ENCODE data around the gene TADA2A. TPM values are rescaled to one million over a fixed set of nuclear protein-coding genes. Genes with fewer than 3 reads are reported as not detected.

TADA2A gene
- total RNA-seq, 1 experiment from 2014 or later: 29.4 TPM

DNA sequence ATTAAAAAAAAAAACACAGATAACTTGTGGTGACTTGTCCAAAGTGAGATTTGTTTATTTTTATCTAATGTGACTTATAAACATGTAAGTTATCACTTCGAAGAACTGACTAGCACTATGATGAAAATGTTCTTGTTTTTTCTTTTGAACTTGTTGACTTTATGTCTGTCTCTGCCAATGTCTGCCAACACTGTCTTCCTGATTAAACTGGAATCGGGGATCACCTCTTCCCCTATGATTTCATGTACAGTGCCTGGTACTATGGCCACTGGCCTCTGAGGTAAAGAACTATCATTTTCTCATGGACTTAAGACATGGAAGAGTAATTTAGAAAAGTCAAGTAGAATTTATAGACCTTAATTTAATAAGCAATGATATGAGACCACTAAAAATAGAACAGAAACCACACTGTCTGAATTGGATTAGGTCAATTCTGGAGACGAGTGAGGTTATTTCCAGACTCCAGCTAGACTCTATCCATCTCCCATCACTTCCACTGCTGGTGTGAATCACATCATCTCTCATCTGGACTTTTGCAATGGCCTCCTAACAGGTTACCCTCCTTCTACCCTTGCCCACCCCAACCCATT is 22.0 kb upstream of the TADA2A start:
- no peaks in the 10 kb centered on the region for H3K27me3 Mint-ChIP-seq (ENCODE audit: insufficient read depth, unreplicated experiment)
- no peak overlapping the region for H3K27ac Mint-ChIP-seq (ENCODE audit: unreplicated experiment)
- ChIA-PET CTCF (interaction anchor here (2.7 kb wide), 1 partner anchor 11 kb away, joined by 21 read pairs; no protein-coding TSS in a partner anchor), POLR2A (no interaction called here)
- no TSS peak for BruUV-seq (replicated peaks)
- H3K9me3 Mint-ChIP-seq (ENCODE audit: unreplicated experiment): no peaks in the 10 kb centered on the region
- H3K36me3 Mint-ChIP-seq (ENCODE audit: insufficient read depth, unreplicated experiment): no peaks in the 10 kb centered on the region
- no peak overlapping the region for H3K4me3 ChIP-seq (ENCODE audit: low read depth, low read length)
- no peak for DNase-seq
- no peaks in the 10 kb centered on the region for H3K36me3 ChIP-seq (ENCODE audit: control insufficient read depth, insufficient read depth, low read length)
- no peaks in the 10 kb centered on the region for H3K27me3 ChIP-seq (replicated peaks; ENCODE audit: control insufficient read depth, insufficient read depth, low read length)
- no peaks in the 10 kb centered on the region for H3K9me3 ChIP-seq
- TF ChIP-seq, protein P1, sequence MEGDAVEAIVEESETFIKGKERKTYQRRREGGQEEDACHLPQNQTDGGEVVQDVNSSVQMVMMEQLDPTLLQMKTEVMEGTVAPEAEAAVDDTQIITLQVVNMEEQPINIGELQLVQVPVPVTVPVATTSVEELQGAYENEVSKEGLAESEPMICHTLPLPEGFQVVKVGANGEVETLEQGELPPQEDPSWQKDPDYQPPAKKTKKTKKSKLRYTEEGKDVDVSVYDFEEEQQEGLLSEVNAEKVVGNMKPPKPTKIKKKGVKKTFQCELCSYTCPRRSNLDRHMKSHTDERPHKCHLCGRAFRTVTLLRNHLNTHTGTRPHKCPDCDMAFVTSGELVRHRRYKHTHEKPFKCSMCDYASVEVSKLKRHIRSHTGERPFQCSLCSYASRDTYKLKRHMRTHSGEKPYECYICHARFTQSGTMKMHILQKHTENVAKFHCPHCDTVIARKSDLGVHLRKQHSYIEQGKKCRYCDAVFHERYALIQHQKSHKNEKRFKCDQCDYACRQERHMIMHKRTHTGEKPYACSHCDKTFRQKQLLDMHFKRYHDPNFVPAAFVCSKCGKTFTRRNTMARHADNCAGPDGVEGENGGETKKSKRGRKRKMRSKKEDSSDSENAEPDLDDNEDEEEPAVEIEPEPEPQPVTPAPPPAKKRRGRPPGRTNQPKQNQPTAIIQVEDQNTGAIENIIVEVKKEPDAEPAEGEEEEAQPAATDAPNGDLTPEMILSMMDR (IDR thresholded peaks at IDR 0.05; ENCODE audit: insufficient read depth in 1 of 2, low read depth in 1 of 2, low read length in 1 of 2, severe bottlenecking in 1 of 2, unreplicated experiment in 1 of 2): no peak
- intact Hi-C loops (cut with micrococcal nuclease; ENCODE audit: unreplicated experiment): no loop called here
- no peak overlapping the region for H3K4me3 Mint-ChIP-seq (ENCODE audit: unreplicated experiment)
- H3K4me1 Mint-ChIP-seq (ENCODE audit: low read depth, unreplicated experiment): peaks cover 6% of the 10 kb centered on the region
- peaks cover 5% of the 10 kb centered on the region; the same call in 1 of the 2 replicates for H3K4me1 ChIP-seq

GRCh38 chr17:37385474-37385990 is 21.2 kb upstream of the TADA2A start:
- H3K4me1 Mint-ChIP-seq (ENCODE audit: low read depth, unreplicated experiment): peaks cover 6% of the 10 kb centered on the region
- no peak for DNase-seq
- no TSS peak for BruUV-seq (replicated peaks)
- CTCF ChIA-PET: interaction anchor here (0.6 to 2.7 kb wide), 2 partner anchors 12 to 112 kb away, joined by 3 to 21 read pairs; no protein-coding TSS in a partner anchor
- Histone ChIP-seq H3K4me1 (peaks cover 5% of the 10 kb centered on the region; the same call in 1 of the 2 replicates), H3K4me3 (ENCODE audit: low read depth, low read length) (no peak overlapping the region), H3K27me3 (replicated peaks; ENCODE audit: control insufficient read depth, insufficient read depth, low read length) (no peaks in the 10 kb centered on the region), H3K36me3 (ENCODE audit: control insufficient read depth, insufficient read depth, low read length) (no peaks in the 10 kb centered on the region), H3K9me3 (no peaks in the 10 kb centered on the region)
- no peaks in the 10 kb centered on the region for H3K27me3 Mint-ChIP-seq (ENCODE audit: insufficient read depth, unreplicated experiment)
- intact Hi-C loops (cut with micrococcal nuclease; ENCODE audit: unreplicated experiment): no loop called here
- no peaks in the 10 kb centered on the region for H3K36me3 Mint-ChIP-seq (ENCODE audit: insufficient read depth, unreplicated experiment)
- H3K9me3 Mint-ChIP-seq (ENCODE audit: unreplicated experiment): no peaks in the 10 kb centered on the region
- no peak overlapping the region for H3K4me3 Mint-ChIP-seq (ENCODE audit: unreplicated experiment)
- POLR2A ChIA-PET: no interaction called here
- H3K27ac Mint-ChIP-seq (ENCODE audit: unreplicated experiment): no peak overlapping the region
- TF ChIP-seq, protein P1 (IDR thresholded peaks at IDR 0.05; ENCODE audit: insufficient read depth in 1 of 2, low read depth in 1 of 2, low read length in 1 of 2, severe bottlenecking in 1 of 2, unreplicated experiment in 1 of 2): no peak

DNA sequence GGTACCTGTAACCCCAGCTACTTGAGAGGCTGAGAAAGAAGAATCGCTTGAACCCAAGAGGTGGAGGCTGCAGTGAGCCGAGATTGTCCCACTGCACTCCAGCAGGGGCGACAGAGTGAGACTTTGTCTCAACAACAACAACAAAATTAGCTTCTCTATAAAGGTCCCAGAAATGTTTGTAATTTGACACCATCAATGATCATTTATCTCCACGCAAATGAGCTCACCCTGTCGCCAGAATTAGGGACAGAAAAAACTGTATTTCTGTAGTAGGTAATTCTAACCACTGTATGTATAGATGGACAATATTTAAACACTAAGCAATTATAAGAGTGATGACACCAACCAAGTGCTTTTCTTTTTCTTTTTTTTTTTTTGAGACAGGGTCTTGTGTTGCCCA is 20.2 kb upstream of the TADA2A start:
- Mint-ChIP-seq H3K36me3 (ENCODE audit: insufficient read depth, unreplicated experiment) (no peaks in the 10 kb centered on the region), H3K9me3 (ENCODE audit: unreplicated experiment) (no peaks in the 10 kb centered on the region), H3K27me3 (ENCODE audit: insufficient read depth, unreplicated experiment) (no peaks in the 10 kb centered on the region), H3K4me3 (ENCODE audit: unreplicated experiment) (no peak overlapping the region), H3K27ac (ENCODE audit: unreplicated experiment) (no peak overlapping the region), H3K4me1 (ENCODE audit: low read depth, unreplicated experiment) (peaks cover 6% of the 10 kb centered on the region)
- intact Hi-C loops (cut with micrococcal nuclease; ENCODE audit: unreplicated experiment): no loop called here
- Histone ChIP-seq H3K27me3 (replicated peaks; ENCODE audit: control insufficient read depth, insufficient read depth, low read length) (no peaks in the 10 kb centered on the region), H3K9me3 (no peaks in the 10 kb centered on the region), H3K4me1 (peaks cover 5% of the 10 kb centered on the region; the same call in 1 of the 2 replicates), H3K4me3 (ENCODE audit: low read depth, low read length) (no peak overlapping the region), H3K36me3 (ENCODE audit: control insufficient read depth, insufficient read depth, low read length) (no peaks in the 10 kb centered on the region)
- no peak for DNase-seq
- no TSS peak for BruUV-seq (replicated peaks)
- ChIA-PET POLR2A (no interaction called here), CTCF (interaction anchor here (0.6 to 2.7 kb wide), 3 partner anchors 13 to 239 kb away, joined by 3 to 21 read pairs (median 4); no protein-coding TSS in a partner anchor)
- TF ChIP-seq, protein P1 (IDR thresholded peaks at IDR 0.05; ENCODE audit: insufficient read depth in 1 of 2, low read depth in 1 of 2, low read length in 1 of 2, severe bottlenecking in 1 of 2, unreplicated experiment in 1 of 2): no peak
